GM23338 (cell line): ENCODE results near the gene HDGFL2.

Experiments used
- CREB1 ChIP-seq: fragments of 250-450 bp; sonication (Bioruptor Pico); IDR thresholded peaks from 2 replicates; pipeline ENCODE4 v1.5.0; 2020; ENCODE audit warnings: low read depth, mild to moderate bottlenecking, moderate library complexity
- EZH2 ChIP-seq: fragments of 200-600 bp; sonication (generic); IDR thresholded peaks from one replicate; pipeline ENCODE4 v1.8.0; 2017; ENCODE audit warnings: antibody characterized with exemption, mild to moderate bottlenecking, low read depth; ENCODE audit not compliant: unreplicated experiment
- EZH2phosphoT487 ChIP-seq: fragments of 200-600 bp; sonication (generic); IDR thresholded peaks from one replicate; pipeline ENCODE4 v1.8.1; 2018; ENCODE audit warnings: antibody characterized with exemption; ENCODE audit not compliant: unreplicated experiment
- JUNB ChIP-seq: IDR thresholded peaks from one replicate; pipeline ENCODE4 v1.6.1; 2016; ENCODE audit warnings: antibody characterized with exemption; ENCODE audit not compliant: unreplicated experiment
- NANOG ChIP-seq: IDR thresholded peaks from 2 replicates; pipeline ENCODE4 v1.6.1; 2016; ENCODE audit warnings: antibody characterized with exemption, borderline replicate concordance
- POLR2AphosphoS5 ChIP-seq: IDR thresholded peaks from 2 replicates; pipeline ENCODE4 v1.6.1; 2016; ENCODE audit warnings: antibody characterized with exemption, low read depth
- STAT1 ChIP-seq: IDR thresholded peaks from one replicate; pipeline ENCODE4 v1.6.1; 2016; ENCODE audit warnings: antibody characterized with exemption; ENCODE audit not compliant: unreplicated experiment
- ZNF331 ChIP-seq: fragments of 250-450 bp; sonication (Bioruptor Pico); IDR thresholded peaks from 2 replicates; pipeline ENCODE4 v1.5.0; 2020; ENCODE audit warnings: low read depth, mild to moderate bottlenecking, moderate library complexity
- TF ChIP-seq, protein P1 (sequence below), 2 experiments: fragments of 200-600 bp in 1 of 2; sonication (generic) in 1 of 2; conservative IDR thresholded peaks; 2 replicates each; pipeline versions ENCODE4 v1.5.1 to v1.6.1; 2016 to 2017; ENCODE audit warnings: antibody characterized with exemption in 2 of 2, low read depth in 2 of 2, mild to moderate bottlenecking in 2 of 2, moderate library complexity in 1 of 2
- TF ChIP-seq, protein P2 (sequence below): IDR thresholded peaks from one replicate; pipeline ENCODE4 v1.6.1; 2018; ENCODE audit warnings: antibody characterized with exemption; ENCODE audit not compliant: unreplicated experiment
- TF ChIP-seq, protein P3 (sequence below): fragments of 250-450 bp; sonication (Bioruptor Pico); IDR thresholded peaks from 2 replicates; pipeline ENCODE4 v1.5.0; 2020; ENCODE audit warnings: mild to moderate bottlenecking, moderate library complexity
- TF ChIP-seq, protein P4 (sequence below): IDR thresholded peaks from 2 replicates; pipeline ENCODE4 v1.6.1; 2016; ENCODE audit warnings: antibody characterized with exemption

DNA sequence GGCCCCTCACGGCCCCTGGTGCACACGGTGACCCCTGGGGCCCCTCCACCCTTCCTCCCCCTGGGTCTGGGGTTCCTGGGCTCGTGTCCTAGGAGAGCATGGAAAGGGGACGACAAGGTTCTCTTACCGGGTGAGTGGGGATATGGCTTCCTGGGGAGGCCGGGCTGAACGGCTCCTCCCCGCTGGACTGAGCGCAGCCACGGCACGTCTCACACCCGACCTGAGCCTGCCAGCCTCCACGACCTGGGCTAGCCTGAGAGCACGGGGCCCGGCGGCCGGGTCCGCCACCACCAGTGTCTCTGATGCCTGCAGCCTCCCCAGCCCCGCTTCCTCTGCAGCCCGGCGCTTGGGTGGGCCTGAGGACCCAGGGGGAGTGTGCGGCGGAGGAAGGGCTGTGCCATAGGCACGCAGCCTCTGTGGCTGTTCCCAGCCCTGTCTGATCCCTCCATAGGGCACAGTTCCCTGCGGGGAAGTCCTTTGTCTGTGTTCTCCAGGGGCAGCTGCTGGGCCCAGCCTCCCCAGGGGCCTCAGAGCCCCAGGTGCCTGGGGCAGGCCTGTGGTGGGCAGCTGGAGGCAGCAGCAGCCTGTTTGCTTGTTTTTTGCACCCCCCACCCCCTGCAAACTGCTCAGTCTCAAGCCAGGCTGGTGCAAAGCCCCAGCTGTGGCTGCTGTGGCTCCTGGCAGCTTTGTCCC lies 31.2 kb downstream of the HDGFL2 start:
- TF ChIP-seq, protein P1, sequence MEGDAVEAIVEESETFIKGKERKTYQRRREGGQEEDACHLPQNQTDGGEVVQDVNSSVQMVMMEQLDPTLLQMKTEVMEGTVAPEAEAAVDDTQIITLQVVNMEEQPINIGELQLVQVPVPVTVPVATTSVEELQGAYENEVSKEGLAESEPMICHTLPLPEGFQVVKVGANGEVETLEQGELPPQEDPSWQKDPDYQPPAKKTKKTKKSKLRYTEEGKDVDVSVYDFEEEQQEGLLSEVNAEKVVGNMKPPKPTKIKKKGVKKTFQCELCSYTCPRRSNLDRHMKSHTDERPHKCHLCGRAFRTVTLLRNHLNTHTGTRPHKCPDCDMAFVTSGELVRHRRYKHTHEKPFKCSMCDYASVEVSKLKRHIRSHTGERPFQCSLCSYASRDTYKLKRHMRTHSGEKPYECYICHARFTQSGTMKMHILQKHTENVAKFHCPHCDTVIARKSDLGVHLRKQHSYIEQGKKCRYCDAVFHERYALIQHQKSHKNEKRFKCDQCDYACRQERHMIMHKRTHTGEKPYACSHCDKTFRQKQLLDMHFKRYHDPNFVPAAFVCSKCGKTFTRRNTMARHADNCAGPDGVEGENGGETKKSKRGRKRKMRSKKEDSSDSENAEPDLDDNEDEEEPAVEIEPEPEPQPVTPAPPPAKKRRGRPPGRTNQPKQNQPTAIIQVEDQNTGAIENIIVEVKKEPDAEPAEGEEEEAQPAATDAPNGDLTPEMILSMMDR (conservative IDR thresholded peaks at IDR 0.05; ENCODE audit: low read depth in 2 of 2), result no peak
- TF ChIP-seq POLR2AphosphoS5 (no peak), EZH2 (no peak), ZNF331 (CRISPR knock-in tag) (no peak), CREB1 (CRISPR knock-in tag) (no peak), EZH2phosphoT487 (no peak), JUNB (no peak), STAT1 (no peak), NANOG (no peak)
- TF ChIP-seq, protein P2, sequence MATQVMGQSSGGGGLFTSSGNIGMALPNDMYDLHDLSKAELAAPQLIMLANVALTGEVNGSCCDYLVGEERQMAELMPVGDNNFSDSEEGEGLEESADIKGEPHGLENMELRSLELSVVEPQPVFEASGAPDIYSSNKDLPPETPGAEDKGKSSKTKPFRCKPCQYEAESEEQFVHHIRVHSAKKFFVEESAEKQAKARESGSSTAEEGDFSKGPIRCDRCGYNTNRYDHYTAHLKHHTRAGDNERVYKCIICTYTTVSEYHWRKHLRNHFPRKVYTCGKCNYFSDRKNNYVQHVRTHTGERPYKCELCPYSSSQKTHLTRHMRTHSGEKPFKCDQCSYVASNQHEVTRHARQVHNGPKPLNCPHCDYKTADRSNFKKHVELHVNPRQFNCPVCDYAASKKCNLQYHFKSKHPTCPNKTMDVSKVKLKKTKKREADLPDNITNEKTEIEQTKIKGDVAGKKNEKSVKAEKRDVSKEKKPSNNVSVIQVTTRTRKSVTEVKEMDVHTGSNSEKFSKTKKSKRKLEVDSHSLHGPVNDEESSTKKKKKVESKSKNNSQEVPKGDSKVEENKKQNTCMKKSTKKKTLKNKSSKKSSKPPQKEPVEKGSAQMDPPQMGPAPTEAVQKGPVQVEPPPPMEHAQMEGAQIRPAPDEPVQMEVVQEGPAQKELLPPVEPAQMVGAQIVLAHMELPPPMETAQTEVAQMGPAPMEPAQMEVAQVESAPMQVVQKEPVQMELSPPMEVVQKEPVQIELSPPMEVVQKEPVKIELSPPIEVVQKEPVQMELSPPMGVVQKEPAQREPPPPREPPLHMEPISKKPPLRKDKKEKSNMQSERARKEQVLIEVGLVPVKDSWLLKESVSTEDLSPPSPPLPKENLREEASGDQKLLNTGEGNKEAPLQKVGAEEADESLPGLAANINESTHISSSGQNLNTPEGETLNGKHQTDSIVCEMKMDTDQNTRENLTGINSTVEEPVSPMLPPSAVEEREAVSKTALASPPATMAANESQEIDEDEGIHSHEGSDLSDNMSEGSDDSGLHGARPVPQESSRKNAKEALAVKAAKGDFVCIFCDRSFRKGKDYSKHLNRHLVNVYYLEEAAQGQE, result no peak
- TF ChIP-seq, protein P3, sequence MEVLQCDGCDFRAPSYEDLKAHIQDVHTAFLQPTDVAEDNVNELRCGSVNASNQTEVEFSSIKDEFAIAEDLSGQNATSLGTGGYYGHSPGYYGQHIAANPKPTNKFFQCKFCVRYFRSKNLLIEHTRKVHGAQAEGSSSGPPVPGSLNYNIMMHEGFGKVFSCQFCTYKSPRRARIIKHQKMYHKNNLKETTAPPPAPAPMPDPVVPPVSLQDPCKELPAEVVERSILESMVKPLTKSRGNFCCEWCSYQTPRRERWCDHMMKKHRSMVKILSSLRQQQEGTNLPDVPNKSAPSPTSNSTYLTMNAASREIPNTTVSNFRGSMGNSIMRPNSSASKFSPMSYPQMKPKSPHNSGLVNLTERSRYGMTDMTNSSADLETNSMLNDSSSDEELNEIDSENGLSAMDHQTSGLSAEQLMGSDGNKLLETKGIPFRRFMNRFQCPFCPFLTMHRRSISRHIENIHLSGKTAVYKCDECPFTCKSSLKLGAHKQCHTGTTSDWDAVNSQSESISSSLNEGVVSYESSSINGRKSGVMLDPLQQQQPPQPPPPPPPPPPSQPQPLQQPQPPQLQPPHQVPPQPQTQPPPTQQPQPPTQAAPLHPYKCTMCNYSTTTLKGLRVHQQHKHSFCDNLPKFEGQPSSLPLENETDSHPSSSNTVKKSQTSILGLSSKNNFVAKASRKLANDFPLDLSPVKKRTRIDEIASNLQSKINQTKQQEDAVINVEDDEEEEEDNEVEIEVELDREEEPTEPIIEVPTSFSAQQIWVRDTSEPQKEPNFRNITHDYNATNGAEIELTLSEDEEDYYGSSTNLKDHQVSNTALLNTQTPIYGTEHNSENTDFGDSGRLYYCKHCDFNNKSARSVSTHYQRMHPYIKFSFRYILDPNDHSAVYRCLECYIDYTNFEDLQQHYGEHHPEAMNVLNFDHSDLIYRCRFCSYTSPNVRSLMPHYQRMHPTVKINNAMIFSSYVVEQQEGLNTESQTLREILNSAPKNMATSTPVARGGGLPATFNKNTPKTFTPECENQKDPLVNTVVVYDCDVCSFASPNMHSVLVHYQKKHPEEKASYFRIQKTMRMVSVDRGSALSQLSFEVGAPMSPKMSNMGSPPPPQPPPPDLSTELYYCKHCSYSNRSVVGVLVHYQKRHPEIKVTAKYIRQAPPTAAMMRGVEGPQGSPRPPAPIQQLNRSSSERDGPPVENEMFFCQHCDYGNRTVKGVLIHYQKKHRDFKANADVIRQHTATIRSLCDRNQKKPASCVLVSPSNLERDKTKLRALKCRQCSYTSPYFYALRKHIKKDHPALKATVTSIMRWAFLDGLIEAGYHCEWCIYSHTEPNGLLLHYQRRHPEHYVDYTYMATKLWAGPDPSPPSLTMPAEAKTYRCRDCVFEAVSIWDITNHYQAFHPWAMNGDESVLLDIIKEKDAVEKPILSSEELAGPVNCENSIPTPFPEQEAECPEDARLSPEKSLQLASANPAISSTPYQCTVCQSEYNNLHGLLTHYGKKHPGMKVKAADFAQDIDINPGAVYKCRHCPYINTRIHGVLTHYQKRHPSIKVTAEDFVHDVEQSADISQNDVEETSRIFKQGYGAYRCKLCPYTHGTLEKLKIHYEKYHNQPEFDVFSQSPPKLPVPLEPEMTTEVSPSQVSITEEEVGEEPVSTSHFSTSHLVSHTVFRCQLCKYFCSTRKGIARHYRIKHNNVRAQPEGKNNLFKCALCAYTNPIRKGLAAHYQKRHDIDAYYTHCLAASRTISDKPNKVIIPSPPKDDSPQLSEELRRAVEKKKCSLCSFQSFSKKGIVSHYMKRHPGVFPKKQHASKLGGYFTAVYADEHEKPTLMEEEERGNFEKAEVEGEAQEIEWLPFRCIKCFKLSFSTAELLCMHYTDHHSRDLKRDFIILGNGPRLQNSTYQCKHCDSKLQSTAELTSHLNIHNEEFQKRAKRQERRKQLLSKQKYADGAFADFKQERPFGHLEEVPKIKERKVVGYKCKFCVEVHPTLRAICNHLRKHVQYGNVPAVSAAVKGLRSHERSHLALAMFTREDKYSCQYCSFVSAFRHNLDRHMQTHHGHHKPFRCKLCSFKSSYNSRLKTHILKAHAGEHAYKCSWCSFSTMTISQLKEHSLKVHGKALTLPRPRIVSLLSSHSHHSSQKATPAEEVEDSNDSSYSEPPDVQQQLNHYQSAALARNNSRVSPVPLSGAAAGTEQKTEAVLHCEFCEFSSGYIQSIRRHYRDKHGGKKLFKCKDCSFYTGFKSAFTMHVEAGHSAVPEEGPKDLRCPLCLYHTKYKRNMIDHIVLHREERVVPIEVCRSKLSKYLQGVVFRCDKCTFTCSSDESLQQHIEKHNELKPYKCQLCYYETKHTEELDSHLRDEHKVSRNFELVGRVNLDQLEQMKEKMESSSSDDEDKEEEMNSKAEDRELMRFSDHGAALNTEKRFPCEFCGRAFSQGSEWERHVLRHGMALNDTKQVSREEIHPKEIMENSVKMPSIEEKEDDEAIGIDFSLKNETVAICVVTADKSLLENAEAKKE, result no peak
- TF ChIP-seq, protein P4, sequence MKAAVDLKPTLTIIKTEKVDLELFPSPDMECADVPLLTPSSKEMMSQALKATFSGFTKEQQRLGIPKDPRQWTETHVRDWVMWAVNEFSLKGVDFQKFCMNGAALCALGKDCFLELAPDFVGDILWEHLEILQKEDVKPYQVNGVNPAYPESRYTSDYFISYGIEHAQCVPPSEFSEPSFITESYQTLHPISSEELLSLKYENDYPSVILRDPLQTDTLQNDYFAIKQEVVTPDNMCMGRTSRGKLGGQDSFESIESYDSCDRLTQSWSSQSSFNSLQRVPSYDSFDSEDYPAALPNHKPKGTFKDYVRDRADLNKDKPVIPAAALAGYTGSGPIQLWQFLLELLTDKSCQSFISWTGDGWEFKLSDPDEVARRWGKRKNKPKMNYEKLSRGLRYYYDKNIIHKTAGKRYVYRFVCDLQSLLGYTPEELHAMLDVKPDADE, result no peak
